AG20443 (cell line): ENCODE data around the gene PRSS36.
"Not testable (repeated sequence)": the region's sequence is repeated elsewhere in the genome, so short reads cannot be mapped to it uniquely, and the experiment has no call there.

Experiments used
- DNase-seq: peaks from one replicate; pipeline ENCODE4 v3.0.0; 2012; ENCODE audit warnings: low spot score, mixed read lengths

The PRSS36 gene

GRCh38 chr16:31120129-31120528, 29.7 kb downstream of the PRSS36 start:
- no peak for DNase-seq

DNA sequence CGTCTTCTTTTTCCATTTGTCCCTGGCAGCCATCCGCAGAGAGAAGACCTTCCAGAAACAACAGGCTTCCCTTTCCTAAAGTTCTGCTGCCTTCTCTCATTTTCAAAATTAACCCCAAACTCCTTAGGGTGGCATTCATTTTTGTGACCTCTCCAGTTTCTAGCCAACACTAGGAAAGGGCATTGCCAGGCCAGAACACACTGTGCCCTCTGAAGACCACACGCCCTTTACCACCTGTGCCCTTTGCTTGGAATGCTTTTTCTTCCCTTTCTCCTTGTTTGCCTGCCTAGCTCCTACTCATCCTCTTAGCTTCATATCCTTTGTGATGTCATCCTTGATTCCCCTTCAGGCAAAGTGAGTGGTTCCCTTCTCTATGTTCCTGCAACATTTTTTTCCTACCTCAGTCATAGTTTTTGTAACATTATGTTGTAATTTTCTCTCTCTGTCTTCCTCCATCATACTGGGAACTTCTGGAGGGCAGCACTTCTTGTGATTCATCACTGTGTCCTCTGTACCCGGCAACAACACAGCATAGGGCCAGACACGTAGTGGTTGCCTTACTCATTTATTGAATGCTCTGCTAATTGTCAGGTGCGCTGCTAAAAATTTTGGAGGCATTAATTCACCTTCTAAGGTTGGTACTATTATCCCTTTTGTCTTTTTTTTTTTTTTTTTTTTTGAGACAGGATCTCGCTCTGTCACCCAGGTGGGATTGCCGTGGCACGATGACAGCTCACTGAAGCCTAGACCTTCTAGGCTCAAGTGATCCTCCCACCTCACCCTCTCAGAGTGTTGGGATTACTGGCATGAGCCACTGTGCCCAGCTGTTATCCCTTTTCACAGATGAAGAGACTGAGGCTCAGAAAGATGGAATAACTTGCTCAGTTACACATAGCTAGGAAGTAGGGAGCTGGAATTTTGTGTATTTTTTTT, 31.4 kb downstream of the PRSS36 start:
- peak; percentile 71 for DNase-seq

DNA sequence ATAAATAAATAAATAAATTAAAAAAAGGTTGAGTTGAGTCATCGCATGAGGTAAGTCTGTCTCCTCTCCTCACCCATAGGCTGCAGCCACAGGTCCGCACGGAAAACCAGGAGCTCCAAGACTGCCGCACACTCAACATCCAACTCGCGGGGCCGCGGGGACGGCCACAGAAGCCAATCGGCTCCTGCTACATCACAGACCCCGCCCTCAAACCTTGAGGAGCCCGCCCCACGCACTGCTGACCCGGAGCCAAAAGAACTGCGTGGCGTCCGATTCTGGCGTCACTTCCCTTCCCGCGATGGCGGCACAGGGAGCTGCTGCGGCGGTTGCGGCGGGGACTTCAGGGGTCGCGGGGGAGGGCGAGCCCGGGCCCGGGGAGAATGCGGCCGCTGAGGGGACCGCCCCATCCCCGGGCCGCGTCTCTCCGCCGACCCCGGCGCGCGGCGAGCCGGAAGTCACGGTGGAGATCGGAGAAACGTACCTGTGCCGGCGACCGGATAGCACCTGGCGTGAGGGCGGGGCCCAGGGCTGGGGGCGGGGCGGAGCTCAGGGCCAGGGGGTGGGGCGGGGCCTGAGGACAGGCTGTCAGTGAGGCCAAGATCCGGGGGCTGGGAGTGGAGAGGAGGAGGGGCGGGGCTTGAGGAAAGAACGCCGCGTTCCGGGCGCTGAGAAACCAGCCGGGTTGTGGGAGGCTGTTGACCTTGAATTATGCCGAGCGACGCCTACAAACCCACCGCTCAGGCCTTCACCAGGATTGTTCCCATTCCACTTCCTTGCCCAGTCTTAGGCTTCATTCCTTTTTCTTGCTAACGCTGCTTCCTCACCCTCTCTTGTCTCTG, 32.3 kb downstream of the PRSS36 start, which contains the start of gene KAT8:
Gene KAT8, plus strand, starts transcription at position 281 of the 839 bp plus-strand sequence. Its CDS starts 18 bp downstream, at position 299.
- peak; percentile 96 for DNase-seq

DNA sequence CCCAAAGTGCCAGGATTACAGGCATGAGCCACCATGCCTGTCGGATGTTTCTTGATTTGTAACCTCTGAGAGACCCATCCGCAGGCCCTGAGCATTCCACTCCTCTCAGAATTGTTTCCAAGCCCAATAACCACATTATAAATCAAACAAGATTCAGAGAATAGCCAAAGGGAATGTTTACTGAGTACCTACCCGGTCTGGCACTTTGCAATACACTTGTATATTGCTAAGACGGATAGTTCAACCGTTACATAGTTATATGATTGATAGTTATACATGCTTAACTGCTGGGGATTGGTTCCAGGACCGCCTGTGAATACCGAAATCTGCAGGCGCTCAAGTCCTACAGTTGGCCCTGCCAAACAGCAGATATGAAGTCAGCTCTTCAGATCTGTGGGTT, 35.4 kb downstream of the PRSS36 start:
- DNase-seq: no peak

DNA sequence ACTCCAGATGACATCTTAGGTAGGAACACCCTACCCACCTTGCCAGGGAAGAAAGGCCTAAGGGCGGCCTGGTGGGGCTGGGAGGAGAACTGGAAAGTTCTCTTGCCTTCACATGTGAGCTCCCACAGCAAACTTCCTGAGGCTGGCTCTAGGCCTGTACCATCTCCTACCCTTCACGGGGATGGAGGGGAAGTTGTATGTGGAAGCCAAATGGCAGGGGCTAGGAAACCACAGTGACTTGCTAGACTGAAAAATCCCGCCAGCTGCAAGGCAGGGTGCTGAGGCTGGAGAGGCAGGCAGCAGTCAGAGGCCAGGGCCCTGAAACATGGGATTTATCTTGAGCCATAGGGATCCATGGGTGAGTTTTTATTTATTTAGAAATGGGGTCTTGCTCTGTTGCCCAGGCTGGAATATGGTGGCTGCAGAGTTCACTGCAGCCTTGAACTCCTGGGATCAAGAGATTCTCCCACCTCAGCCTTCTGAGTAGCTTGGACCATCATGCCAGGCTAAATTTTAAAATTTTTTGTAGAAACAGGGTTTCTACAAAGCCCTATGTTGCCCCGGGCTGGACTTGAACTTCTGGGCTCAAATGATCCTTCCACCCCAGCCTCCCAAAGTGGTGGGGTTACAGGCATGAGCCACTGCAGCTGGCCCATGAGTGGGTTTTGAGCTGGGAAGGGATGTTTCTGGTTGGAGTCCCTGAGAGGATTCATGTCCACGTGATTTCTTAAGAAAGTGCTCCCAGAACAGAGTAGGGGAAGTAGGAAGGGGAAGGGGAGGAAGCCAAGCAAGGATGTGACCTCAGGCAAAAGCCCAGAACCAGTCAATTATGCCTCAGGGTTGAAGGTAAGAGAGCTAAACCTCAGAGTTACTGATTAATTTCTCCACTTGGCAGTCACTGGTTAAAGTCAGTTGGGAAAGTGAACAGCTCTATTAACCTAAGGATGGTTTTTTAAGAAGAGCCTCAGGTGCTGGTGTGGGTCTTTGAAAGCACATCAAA, 36.4 kb downstream of the PRSS36 start:
- no peak for DNase-seq

DNA sequence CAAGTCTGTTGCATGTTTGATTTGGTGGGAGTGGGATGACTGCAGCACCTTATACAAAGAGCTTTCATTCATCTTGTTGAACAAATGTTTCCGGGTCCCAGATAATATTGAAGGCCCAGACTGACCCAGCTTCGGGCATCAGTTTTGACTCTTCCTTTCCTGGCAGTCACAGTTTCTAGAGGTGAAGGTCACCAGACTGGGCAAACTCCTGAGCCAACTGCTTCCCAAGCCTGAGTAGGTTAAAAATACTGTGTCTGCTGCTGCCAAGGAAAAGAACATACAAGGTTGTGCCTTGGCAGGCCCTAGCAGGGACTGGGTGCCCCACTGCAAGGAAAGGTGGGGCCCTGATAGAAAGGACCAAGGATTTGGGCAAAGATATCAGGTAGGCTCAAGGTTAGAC, 37.2 kb downstream of the PRSS36 start:
- DNase-seq: no peak

- no peak for DNase-seq
Measured at GRCh38 chr16:31111881-31112466, 37.9 kb downstream of the PRSS36 start.

DNA sequence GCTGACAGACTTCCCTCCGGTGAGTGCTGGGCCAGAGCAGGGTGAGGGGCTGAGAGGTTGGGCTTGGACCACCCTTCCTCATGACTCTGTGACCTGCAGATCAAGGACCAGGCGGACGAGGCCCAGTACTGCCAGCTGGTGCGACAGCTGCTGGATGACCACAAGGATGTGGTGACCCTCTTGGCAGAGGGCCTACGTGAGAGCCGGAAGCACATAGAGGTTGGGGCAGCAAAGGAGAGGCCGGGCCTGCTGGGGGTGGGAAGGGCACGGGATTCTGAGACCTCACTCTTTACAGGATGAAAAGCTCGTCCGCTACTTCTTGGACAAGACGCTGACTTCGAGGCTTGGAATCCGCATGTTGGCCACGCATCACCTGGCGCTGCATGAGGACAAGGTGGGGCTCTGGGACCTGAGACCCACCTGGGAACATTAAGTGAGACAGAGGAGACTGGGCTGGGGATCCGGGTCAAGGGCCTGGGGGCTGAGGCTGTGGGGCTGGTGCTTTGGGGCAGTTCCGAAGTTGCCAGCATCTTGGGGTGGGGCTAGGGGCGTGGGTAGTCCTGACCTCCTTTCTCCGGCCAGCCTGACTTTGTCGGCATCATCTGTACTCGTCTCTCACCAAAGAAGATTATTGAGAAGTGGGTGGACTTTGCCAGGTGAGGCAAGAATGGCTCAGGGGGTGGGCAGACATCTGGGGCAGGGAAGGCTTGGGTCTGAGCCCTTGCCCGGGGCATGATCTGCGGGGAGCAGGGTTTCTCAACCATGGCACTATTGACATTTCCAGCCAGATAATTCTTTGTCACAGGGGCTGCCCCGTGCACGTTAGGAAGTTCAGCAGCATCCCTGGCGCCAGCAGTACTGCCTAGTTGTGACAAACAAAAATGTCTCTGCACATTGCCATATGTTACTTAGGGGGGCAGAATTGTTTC, 39.5 kb downstream of the PRSS36 start:
- no peak for DNase-seq

DNA sequence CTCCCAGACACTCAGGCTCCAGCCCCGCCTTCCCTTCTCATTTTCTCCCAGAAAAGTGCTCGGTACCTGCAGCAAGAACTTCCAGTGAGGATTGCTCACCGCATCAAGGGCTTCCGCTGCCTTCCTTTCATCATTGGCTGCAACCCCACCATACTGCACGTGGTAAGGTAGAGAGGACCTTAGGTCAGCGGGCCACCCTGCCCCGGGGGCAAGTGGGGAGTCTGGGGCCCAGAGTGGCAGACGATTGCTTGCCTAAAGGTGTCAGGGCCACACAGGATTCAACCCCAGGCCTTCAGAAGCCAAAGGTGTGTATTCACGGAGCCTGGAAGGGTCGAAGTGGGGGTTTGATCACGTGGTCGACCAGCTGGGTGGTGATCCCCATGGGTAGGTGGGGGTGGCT, 40.2 kb downstream of the PRSS36 start:
- no peak for DNase-seq

- no peak for DNase-seq
Measured at GRCh38 chr16:31108794-31109558, 40.9 kb downstream of the PRSS36 start.

GRCh38 chr16:31108035-31108793, 41.7 kb downstream of the PRSS36 start, which contains the start of gene BCKDK:
Gene BCKDK (plus strand): TSS chr16:31108386. CDS start chr16:31109224, 838 bp downstream.
- peak; percentile 92 for DNase-seq

DNA sequence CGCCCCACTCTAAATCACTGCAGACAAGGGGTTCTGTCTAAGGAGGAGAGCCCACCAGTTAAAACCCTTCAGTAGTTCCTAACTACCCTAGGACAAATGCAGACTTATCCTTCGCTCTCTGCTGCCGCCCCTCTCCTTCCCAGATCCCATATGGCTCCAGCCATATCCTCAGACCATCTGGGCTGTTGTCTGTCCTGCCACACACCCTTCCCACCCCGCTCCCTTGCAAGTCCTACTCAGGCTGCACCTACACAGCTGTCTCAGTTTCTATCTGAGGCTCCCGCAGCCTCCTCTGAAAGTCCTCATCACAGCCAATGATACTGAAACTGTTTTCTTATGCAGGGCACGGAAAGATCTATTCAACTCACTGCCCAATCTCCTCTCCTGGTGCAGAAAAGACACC, 42.4 kb downstream of the PRSS36 start:
- no peak for DNase-seq

- no peak for DNase-seq
Measured at GRCh38 chr16:31106509-31107464, 43.1 kb downstream of the PRSS36 start.

DNA sequence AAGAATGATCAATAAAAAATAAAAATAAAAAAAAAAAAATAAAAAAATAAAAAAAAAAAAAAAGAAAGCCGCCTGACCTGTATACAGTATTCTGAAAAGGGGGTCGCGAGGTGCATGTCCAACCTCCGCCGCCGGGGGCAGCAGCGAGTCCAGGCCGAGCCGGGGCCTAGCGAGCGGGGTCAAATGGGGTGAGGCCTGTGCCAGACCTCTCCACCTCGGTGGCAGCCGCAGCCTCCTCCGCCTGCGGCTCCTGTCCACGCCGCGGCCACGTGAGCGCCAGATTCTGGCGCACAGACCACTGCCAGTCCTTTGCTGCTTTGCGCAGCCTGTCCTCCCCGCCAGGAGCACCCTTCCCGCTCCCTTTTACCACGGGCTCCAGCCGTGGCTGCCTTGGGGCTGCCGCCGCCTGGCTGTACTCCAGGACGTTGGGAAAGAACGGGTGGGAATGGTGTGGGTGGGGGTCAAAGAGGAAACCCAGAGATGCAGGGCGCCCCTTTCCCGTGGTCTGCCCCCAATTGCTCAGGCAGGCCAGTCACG, 44.1 kb downstream of the PRSS36 start:
- DNase-seq: peak; percentile 92

DNA sequence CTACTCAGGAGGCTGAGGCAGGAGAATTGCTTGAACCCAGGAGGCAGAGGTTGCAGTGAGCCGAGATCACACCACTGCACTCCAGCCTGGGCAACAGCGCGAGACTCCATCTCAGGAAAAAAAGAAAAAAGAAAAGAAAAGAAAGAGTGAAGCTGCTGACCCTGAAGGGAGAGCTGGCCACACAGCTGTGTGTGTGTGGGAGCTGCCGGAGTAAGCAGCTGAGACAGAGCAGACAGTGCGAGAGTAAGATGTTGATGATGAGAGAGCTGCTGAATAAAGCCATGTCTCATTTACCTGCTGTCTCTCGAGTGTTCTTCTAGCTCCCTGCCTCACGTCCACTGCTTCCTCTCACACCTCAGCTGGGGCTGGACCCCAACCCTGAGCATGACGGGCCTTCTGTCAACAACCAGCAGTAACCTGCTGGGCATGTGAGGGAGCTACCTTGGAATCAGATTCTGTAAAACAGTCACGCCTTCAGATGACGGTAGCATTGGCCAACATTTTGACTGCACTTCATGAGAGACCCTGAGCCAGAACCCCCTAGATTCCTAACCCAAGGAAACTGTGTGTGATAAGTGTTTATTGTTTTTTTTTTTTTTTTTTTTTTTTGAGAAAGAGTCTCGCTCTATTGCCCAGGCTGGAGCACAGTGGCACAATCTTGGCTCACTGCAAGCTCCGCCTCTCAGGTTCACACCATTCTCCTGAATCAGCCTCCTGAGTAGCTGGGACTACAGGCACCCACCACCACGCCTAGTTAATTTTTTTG, 48.8 kb downstream of the PRSS36 start:
- not testable (repeated sequence) for DNase-seq
